Activated CD8-positive, alpha-beta memory T cell treated with anti-CD3 and anti-CD28 coated beads, Interleukin-2, amount 50 U/mL, for 4 hours (primary cell): Measurements from ENCODE around the gene EPHX1.

ENCODE experiments used
- DNase-seq: peaks from one replicate; pipeline ENCODE4 v3.0.0-alpha.2; 2020

Gene EPHX1

GRCh38 chr1:225844236-225845061 is 34.5 kb downstream of the EPHX1 start:
- DNase-seq = no peak

GRCh38 chr1:225845097-225845496 is 35.2 kb downstream of the EPHX1 start:
- DNase-seq = no peak

- DNase-seq = no peak
Measured at GRCh38 chr1:225845571-225846259, 35.8 kb downstream of the EPHX1 start.

DNA sequence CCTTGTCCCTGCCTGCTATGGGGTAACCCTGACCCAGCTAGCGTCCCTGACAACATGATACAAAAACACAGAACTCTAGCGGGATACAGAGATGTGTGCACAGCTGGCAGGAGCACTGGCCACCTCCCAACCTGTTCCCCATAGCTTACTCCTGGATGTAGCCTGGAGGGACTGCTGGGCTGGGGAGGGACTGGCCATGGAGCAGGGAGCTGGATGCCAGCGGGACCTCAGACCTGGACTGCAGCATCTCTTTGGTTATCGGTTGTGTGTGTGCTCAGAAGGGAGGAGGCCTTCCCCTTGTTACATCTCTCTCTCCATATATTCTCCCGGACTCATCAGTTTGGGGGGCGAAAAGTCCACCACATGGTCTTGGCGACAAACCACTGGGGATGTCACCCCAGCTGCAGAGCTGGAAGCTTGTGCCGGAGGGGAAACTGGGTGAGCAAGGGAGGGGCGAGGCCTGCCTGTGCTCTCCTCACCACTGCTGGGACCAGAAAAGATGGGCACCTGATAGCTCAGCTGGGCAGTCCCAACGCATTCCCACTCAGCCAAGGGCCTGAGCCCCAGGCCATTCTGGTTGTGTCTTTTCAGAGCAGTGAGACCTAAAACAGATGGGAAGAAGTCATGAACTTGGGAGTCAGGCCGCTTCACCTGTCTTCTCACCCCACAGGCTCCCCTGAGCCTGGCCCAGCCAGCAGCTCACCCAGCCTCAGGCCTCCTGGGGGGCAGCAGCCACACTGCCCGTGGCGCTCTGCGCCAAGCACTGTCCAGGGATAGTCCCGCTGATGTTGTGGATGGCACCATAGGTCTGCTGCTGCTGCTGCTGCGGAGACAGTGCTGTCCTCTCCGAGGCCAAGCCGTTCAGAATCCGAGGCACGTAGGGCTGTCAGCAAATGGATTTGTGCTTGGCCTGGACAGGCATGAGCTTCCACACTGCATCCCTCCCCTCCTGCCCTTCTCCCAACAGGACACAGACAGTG is 36.7 kb downstream of the EPHX1 start:
- no peak for DNase-seq

DNA sequence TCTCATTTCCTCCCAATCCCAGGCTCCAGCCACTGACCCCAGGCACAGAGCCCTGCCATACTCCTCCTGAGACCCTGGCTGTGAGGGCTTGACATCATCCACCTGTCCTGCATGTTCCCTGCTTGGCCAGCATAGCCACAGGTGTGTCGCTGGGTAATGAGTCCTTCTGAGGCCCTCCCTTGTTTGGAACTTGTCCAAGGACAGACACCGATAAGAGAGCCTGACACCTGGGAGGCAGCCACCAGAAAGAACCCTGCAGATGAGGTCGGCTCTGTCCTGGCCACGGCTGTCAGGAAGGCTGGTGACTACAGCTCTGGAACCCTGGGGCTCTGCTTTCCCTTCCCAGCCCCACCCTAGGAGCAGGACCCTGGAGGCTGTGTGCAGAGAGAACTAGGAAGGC is 37.7 kb downstream of the EPHX1 start:
- no peak for DNase-seq

- DNase-seq = peak; percentile 34
Measured at GRCh38 chr1:225848030-225848955, 38.4 kb downstream of the EPHX1 start.

DNA sequence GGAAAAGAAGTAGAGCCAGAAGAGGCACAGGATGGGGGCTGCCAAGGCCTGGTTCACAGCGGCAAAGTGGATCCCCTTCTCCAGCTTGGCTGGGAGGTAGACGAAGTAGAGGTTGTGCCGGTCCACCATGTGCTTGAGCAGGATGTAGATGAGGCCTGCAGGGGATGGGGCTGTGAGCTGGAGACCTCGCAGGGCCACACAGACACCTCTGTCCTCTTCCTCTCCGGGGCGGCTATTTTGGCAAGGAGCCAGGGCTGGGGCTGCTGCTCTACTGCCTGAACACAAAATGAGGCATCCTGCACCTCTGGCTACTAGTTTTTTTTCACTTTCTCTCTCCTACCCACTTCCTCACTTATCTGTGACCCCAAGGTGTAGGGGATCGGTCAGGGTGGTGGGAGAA is 40.0 kb downstream of the EPHX1 start:
- DNase-seq = peak; percentile 41

GRCh38 chr1:225850370-225850769 is 40.4 kb downstream of the EPHX1 start:
- DNase-seq = no peak

DNA sequence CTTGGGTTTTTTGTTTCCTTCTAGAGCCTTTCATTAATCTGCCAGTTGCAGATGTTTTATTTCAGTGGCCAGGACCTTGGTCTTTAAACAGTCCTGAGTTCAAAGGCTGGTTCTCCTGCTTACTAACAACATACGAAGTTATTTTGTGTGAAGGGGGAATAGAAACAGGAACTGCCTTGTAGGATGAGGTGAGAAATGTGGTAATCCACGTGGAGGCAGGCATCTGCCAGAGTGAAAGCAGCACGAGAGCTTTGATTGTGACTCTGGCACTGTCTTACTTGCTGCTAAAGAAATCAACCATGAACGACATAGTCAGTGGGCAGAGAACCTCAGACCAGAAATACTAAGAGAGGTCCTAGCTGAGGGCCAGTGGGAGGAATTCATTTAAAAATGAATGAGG is 41.9 kb downstream of the EPHX1 start:
- no peak for DNase-seq

DNA sequence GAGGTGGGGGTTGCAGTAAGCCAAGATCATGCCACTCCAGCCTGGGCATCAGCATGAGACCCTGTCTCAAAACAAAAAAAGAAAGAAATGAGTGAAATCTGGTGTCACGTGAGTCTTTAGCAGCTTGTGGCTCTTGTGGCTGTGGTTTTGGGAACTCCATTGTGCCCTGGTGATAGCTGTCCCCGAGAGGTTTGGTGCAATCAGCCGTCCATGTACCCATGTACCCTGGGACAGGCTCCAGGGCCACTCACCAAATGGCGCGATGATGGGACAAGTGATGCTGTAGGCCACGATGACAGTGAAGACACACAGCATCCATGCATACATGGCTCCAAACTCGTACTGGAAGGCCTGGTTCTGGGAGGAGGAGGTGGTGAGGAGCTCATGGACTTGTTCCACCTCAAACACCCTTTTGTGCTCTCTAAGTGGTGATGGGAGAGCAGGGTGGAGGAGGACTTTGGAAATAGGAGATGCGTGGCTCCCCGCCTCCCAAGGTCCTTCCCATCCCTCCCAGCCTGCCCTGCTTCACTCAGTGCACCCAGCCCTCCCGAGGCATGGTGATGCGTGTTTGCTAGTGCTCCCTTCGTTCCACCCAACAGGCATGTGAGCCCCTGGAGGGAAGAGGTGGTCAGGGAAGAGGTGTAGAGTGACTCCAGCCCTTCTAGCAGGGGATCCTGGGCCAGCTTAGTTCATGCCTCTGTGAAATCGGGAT is 42.6 kb downstream of the EPHX1 start:
- no peak for DNase-seq

DNA sequence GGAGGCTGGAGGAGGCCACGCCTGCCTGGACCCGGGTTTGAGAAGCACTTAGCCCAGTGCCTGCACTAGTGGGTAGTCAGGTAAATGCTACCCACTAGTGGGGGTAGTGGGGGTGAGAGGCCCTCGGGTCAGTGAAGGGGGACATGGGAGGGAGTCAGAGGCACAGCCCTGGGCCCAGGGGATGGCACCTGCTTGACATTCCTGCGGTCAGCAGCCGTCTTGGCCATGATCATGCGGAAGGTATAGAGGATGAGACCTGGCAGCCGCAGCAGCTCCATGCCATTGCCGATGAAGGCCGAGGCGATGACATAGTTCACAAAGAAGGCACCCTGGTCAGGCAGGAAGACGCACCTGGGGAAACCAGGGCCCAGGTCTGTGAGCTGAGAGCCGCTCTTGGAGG is 43.5 kb downstream of the EPHX1 start:
- no peak for DNase-seq

GRCh38 chr1:225855503-225856300 is 45.8 kb downstream of the EPHX1 start:
- DNase-seq = no peak

- no peak for DNase-seq
Measured at GRCh38 chr1:225857256-225857655, 47.3 kb downstream of the EPHX1 start.

GRCh38 chr1:225859151-225859550 is 49.2 kb downstream of the EPHX1 start:
- no peak for DNase-seq

DNA sequence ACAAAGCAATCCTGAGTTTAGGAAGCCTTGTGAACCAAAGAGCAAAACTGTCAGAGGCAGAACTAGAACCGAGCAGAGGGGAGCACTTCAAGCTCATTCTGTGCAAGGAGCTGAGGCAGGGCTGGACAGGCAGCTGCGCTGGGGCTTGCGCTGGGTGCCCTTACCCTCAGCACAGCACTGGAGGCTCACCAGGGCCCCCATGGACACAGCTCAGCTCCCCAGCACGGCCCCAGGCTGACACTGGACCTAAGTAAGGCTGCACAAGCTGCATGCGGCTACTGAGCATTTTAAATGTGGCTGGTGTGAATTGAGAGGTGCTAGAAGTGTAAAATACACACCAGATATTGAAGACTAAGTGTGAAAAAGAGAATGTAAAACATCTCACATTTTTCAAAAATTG is 50.2 kb downstream of the EPHX1 start:
- DNase-seq = no peak

DNA sequence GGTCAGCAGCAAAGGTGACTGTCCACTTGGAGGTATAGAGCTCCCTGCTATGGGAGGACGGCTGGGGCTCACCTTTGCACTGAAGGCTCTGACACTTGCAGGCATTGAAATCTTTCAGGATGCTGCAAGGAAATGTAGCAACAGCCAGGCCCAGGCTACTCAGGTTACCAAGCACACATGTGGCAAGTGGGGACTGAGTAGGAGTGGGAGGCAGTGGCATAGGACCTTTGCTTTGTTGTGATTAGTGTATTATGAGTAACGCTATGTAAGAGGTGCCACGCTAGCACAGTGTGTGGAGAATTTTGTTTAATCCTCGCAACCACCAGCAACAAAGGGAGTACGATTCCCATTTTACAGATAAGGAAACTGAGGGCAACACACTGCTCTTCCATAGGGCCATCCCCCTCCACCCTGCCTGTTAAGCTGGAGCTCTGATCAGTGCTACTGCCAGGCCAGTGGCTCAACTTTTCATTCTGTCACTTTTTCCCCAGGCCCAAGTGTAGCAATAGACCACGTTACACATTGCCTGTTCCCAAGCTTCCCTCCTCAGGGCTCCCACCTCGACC is 51.0 kb downstream of the EPHX1 start:
- DNase-seq = no peak

DNA sequence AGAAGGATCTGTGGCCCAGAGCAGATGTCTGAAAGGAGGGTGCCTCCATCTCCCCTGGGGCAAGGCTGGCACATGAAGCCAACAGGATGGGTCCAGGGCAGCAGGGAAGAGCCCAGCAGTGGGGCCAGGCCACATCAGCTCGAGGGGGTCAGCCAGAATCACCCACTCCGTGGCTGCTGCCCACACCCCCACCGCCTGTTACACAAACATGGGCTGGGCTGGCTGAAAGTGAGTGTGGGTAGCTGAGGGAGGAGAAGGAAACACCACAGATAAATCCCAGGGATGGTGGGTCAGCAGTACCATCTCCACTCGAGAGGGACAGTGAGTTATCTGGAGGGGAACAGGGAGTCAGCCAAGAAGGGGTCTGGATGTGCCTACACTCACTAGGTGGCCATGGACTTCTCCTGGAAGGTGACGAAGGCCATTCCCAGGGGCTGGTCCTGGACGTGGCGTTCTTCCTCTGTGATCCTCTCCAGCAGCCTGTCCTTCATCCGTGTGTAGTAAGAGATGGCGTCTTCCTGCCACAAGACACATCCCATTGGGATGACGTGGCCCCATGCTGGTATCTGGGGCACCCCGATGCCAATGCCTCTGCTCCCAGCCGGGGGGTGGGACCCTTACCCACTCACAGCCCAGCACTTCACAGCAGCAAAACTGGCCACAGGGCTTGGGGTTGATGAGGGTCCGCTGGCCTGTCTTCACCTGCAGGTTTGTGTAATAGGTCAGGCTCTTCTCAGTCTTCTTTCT is 52.1 kb downstream of the EPHX1 start:
- no peak for DNase-seq

DNA sequence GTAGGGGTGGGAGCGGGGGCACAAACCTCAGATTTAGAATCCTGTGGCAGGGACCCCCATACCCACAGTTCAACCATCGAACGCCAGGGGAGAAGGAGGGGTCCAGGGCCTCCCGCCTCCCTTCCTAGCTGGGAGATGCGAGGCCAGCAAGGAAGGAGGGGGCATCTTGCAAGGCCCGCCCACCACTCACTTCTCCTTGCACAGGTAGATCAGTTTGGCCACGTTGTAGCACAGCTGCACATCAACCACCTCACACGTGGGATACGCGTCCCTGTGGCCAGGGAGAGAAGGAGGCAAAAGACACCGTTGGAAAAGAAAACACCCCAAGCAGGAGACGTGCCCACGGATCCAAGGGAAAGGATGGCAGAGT is 52.6 kb downstream of the EPHX1 start:
- no peak for DNase-seq

GRCh38 chr1:225863167-225863566 is 53.2 kb downstream of the EPHX1 start:
- no peak for DNase-seq

GRCh38 chr1:225865514-225865913 is 55.6 kb downstream of the EPHX1 start:
- no peak for DNase-seq
